A673 (cell line): ENCODE results near the gene DLG4. TPM values are rescaled to one million over a fixed set of nuclear protein-coding genes. Genes with fewer than 3 reads are reported as not detected.

Source experiments
- BruUV-seq: library from RNA; stranded (reverse); fragments of 400-500 nt; replicated peaks from 2 replicates; lab custom pipeline; 2021; lab: Mats Ljungman, UMichigan
- CTCF ChIA-PET: fragments of 300-600 bp; sonication (Branson Sonifier 250); formaldehyde crosslinking; loops from one replicate; lab custom pipeline; 2022; ENCODE audit warnings: antibody characterized with exemption; lab: Charles Lee
- POLR2A ChIA-PET: fragments of 300-600 bp; sonication (Branson Sonifier 250); formaldehyde crosslinking; loops from one replicate; lab custom pipeline; 2022; ENCODE audit warnings: antibody characterized with exemption; ENCODE audit not compliant: low non-redundant PET; lab: Charles Lee
- DNase-seq: peaks from one replicate; pipeline ENCODE4 v3.0.0-alpha.2; 2015; ENCODE audit warnings: low spot score
- H3K27ac ChIP-seq: fragments of 200-600 bp; sonication (generic); 2 replicates; pipeline ENCODE4 v1.5.1; 2016; ENCODE audit warnings: mixed run types, low read depth, mild to moderate bottlenecking, mixed read lengths, antibody characterized with exemption, low read length; ENCODE audit not compliant: poor library complexity, severe bottlenecking
- H3K27me3 ChIP-seq: fragments of 200-600 bp; sonication (generic); replicated peaks from 2 replicates; pipeline ENCODE4 v1.6.1; 2017; ENCODE audit warnings: mixed run types, low read depth, mild to moderate bottlenecking, mixed read lengths, antibody characterized with exemption, low read length; ENCODE audit not compliant: insufficient read depth, poor library complexity
- H3K36me3 ChIP-seq: fragments of 200-600 bp; sonication (generic); 2 replicates; pipeline ENCODE4 v1.6.1; 2016; ENCODE audit warnings: mixed run types, mild to moderate bottlenecking, mixed read lengths, antibody characterized with exemption, low read length; ENCODE audit not compliant: insufficient read depth, poor library complexity, severe bottlenecking
- H3K4me1 ChIP-seq: fragments of 200-600 bp; sonication (generic); 2 replicates; pipeline ENCODE4 v1.6.1; 2017; ENCODE audit warnings: mixed run types, mild to moderate bottlenecking, mixed read lengths, antibody characterized with exemption, low read length; ENCODE audit not compliant: insufficient read depth, poor library complexity, severe bottlenecking
- H3K4me3 ChIP-seq: fragments of 200-600 bp; sonication (generic); 2 replicates; pipeline ENCODE4 v1.5.1; 2016; ENCODE audit warnings: low read depth, mixed run types, mild to moderate bottlenecking, mixed read lengths, low read length; ENCODE audit not compliant: poor library complexity, severe bottlenecking
- H3K9me3 ChIP-seq: fragments of 200-600 bp; sonication (generic); 2 replicates; pipeline ENCODE4 v1.6.1; 2016; ENCODE audit warnings: mixed run types, low read depth, mild to moderate bottlenecking, mixed read lengths, antibody characterized with exemption, low read length; ENCODE audit not compliant: poor library complexity, severe bottlenecking
- CTCF ChIP-seq: fragments of 300-800, 200-600 bp; sonication (generic); conservative IDR thresholded peaks from 2 replicates; pipeline ENCODE4 v1.5.1; 2017; ENCODE audit warnings: low read depth, mild to moderate bottlenecking, antibody characterized with exemption, low read length, moderate library complexity, mixed read lengths
- EZH2 ChIP-seq: fragments of 200-600 bp; sonication (generic); IDR thresholded peaks from 2 replicates; pipeline ENCODE4 v1.6.1; 2017; ENCODE audit warnings: borderline replicate concordance, low read depth, mild to moderate bottlenecking, mixed read lengths, antibody characterized with exemption, low read length; ENCODE audit not compliant: poor library complexity, severe bottlenecking
- intact Hi-C: fragments of 100-400 bp; cut with micrococcal nuclease; formaldehyde crosslinking; loops from one replicate; pipeline ENCODE4 v1.10.0; 2022; ENCODE audit not compliant: unreplicated experiment
- total RNA-seq: library from RNA; stranded (reverse); gene quantifications from 2 replicates; pipeline ENCODE4 v1.2.3, GENCODE V29; 2021

DLG4 gene
- total RNA-seq, 1 experiment from 2014 or later: 74.7 TPM

- intact Hi-C loops: no loop called here
- TF ChIP-seq EZH2: no peak
- Histone ChIP-seq H3K4me3 (no peak overlapping the region), H3K27ac (peak overlapping the region; percentile 65), H3K27me3 (no peaks in the 10 kb centered on the region), H3K4me1 (peaks cover 16% of the 10 kb centered on the region), H3K36me3 (peaks cover 26% of the 10 kb centered on the region), H3K9me3 (no peaks in the 10 kb centered on the region)
- ChIA-PET POLR2A (interaction anchor here (0.6 kb wide), 2 partner anchors 229 to 442 kb away, joined by 4 to 8 read pairs; no protein-coding TSS in a partner anchor), CTCF (interaction anchor here (0.6 kb wide), 1 partner anchor 101 kb away, joined by 8 read pairs; no protein-coding TSS in a partner anchor)
- no TSS peak for BruUV-seq
- peak; percentile 73 for DNase-seq
These were observed 39.3 kb upstream of the DLG4 start for GRCh38 chr17:7258731-7259554.

- Histone ChIP-seq H3K9me3 (no peaks in the 10 kb centered on the region), H3K4me1 (peaks cover 15% of the 10 kb centered on the region), H3K27ac (no peak overlapping the region), H3K36me3 (peaks cover 26% of the 10 kb centered on the region), H3K27me3 (no peaks in the 10 kb centered on the region), H3K4me3 (no peak overlapping the region)
- DNase-seq: no peak
- TF ChIP-seq CTCF (no peak), EZH2 (no peak)
- CTCF ChIA-PET: interaction anchor here (0.6 kb wide), 1 partner anchor 100 kb away, joined by 3 read pairs; no protein-coding TSS in a partner anchor
- POLR2A ChIA-PET: no interaction called here
- intact Hi-C loops: no loop called here
- no TSS peak for BruUV-seq
These were observed 37.3 kb upstream of the DLG4 start for GRCh38 chr17:7256766-7257456.

DNA sequence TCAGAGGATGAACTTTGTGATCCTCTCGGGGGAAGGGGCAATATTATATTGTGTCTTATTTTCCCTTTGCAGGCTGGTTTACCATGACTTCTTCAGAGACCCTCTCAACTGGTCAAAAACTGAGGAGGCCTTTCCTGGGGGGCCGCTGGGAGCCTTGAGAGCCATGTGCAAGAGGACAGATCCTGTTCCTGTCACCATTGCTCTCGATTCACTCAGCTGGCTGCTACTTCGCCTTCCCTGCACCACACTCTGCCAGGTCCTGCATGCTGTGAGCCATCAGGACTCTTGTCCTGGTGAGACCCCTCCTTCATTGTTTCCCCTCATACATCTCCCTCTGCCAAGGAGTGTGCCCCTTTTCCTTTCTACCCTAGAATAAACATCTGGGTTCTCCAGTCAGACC, 34.9 kb upstream of the DLG4 start:
- no peaks in the 10 kb centered on the region for H3K27me3 ChIP-seq
- intact Hi-C loops: loop anchor here (5.0 kb wide), 1 partner anchor 53 kb away; the partner anchor contains the start of gene EIF5A
- peaks cover 21% of the 10 kb centered on the region for H3K4me1 ChIP-seq
- no peak for TF ChIP-seq CTCF
- no peak for TF ChIP-seq EZH2
- H3K36me3 ChIP-seq: peaks cover 26% of the 10 kb centered on the region
- no peaks in the 10 kb centered on the region for H3K9me3 ChIP-seq
- POLR2A ChIA-PET: no interaction called here
- no peak overlapping the region for H3K4me3 ChIP-seq
- CTCF ChIA-PET: no interaction called here
- BruUV-seq: no TSS peak
- DNase-seq: no peak
- no peak overlapping the region for H3K27ac ChIP-seq
